Urinary bladder (tissue), 4 donors: Measurements from ENCODE around the gene KCP. TPM values are rescaled to one million over a fixed set of nuclear protein-coding genes. Genes with fewer than 3 reads are reported as not detected.

Experiments
- DNase-seq: peaks from one replicate; pipeline ENCODE4 v3.0.0-alpha.2; 2015; ENCODE audit errors: extremely low spot score
- H3K27ac ChIP-seq: one replicate; pipeline ENCODE4 v1.5.1; 2013; ENCODE audit warnings: low read depth, mild to moderate bottlenecking, moderate library complexity
- H3K36me3 ChIP-seq: one replicate; pipeline ENCODE4 v1.6.1; 2013; ENCODE audit warnings: mild to moderate bottlenecking, moderate library complexity; ENCODE audit not compliant: insufficient read depth
- H3K4me1 ChIP-seq: one replicate; pipeline ENCODE4 v1.6.1; 2013; ENCODE audit warnings: mild to moderate bottlenecking, moderate library complexity; ENCODE audit not compliant: insufficient read depth
- H3K4me3 ChIP-seq: one replicate; pipeline ENCODE4 v1.5.1; 2013; ENCODE audit warnings: low read depth, low read length
- WGBS: extraction: QIAGEN DNeasy Blood & Tissue Kit; methylation state at CpG from one replicate; pipeline ENCODE4 v1.1.7; 2013; 5-methylcytosine and 5-hydroxymethylcytosine counted together
- polyA plus RNA-seq: library from polyadenylated mRNA; stranded (reverse); fragments of 200-250 nt; gene quantifications from one replicate; pipeline ENCODE4 v1.2.3, GENCODE V29; 2013
- total RNA-seq: library from RNA; depleted of rRNA; stranded (reverse); fragments of >200 nt; gene quantifications from one replicate; pipeline ENCODE4 v1.2.3, GENCODE V29; 2014
- donor health status: healthy with polysubstance abuse.
- donor health status: healthy.

Gene KCP
- total and polyA plus RNA-seq, 2 donors: 0.42 to 1.4 TPM

- Histone ChIP-seq H3K36me3 (no peaks in the 10 kb centered on the region), H3K4me3 (no peak overlapping the region), H3K4me1 (no peaks in the 10 kb centered on the region), H3K27ac (no peak overlapping the region)
- WGBS: 91% methylated on average over 4 of the region's 4 CpGs
- DNase-seq: no peak
These were observed 43.3 kb downstream of the KCP start for GRCh38 chr7:128867241-128867640.

- WGBS: 95% methylated on average over 27 of the region's 27 CpGs
- Histone ChIP-seq H3K4me3 (no peak overlapping the region), H3K4me1 (no peaks in the 10 kb centered on the region)
These were observed 44.3 kb downstream of the KCP start for GRCh38 chr7:128865996-128866877.

GRCh38 chr7:128865303-128865702 lies 45.2 kb downstream of the KCP start:
- Histone ChIP-seq H3K4me1 (no peaks in the 10 kb centered on the region), H3K36me3 (no peaks in the 10 kb centered on the region), H3K4me3 (no peak overlapping the region), H3K27ac (no peak overlapping the region)
- DNase-seq: no peak
- WGBS: 93% methylated on average over 12 of the region's 12 CpGs

More at GRCh38 chr7:128865996-128866877, 44.3 kb downstream of the KCP start:
- no peak overlapping the region for H3K27ac ChIP-seq
- H3K36me3 ChIP-seq: no peaks in the 10 kb centered on the region
- no peak for DNase-seq

GRCh38 chr7:128863433-128863989 lies 47.0 kb downstream of the KCP start:
- H3K4me1 ChIP-seq: no peaks in the 10 kb centered on the region
- under 1% methylated on average over 6 of the region's 6 CpGs for WGBS
- no peaks in the 10 kb centered on the region for H3K36me3 ChIP-seq
- H3K4me3 ChIP-seq: peak overlapping the region; percentile 64
- no peak for DNase-seq
- H3K27ac ChIP-seq: no peak overlapping the region

GRCh38 chr7:128862571-128863432 lies 47.7 kb downstream of the KCP start, which contains the start of gene ATP6V1F:
TSS of gene ATP6V1F (plus strand) at chr7:128862856. CDS start at chr7:128862905, 49 bp downstream.
- DNase-seq: peak; percentile 94
- no peaks in the 10 kb centered on the region for H3K4me1 ChIP-seq
- no peaks in the 10 kb centered on the region for H3K36me3 ChIP-seq
- under 1% methylated on average over 65 of the region's 65 CpGs for WGBS
- H3K4me3 ChIP-seq: peak within 1 kb of the TSS; percentile 64
- H3K27ac ChIP-seq: no peak within 1 kb of the TSS

- Histone ChIP-seq H3K4me1 (no peaks in the 10 kb centered on the region), H3K36me3 (no peaks in the 10 kb centered on the region), H3K27ac (no peak overlapping the region), H3K4me3 (no peak overlapping the region)
- WGBS: 71% methylated on average over 15 of the region's 15 CpGs
- no peak for DNase-seq
These were observed 48.4 kb downstream of the KCP start for GRCh38 chr7:128861957-128862570.

GRCh38 chr7:128860158-128861073 lies 50.1 kb downstream of the KCP start:
- DNase-seq: no peak
- no peak overlapping the region for H3K27ac ChIP-seq
- H3K36me3 ChIP-seq: no peaks in the 10 kb centered on the region
- WGBS: 32% methylated on average over 10 of the region's 10 CpGs
- no peak overlapping the region for H3K4me3 ChIP-seq
- no peaks in the 10 kb centered on the region for H3K4me1 ChIP-seq

GRCh38 chr7:128859232-128860157 lies 51.0 kb downstream of the KCP start:
- Histone ChIP-seq H3K4me1 (no peaks in the 10 kb centered on the region), H3K4me3 (no peak overlapping the region), H3K36me3 (no peaks in the 10 kb centered on the region), H3K27ac (no peak overlapping the region)
- 52% methylated on average over 12 of the region's 12 CpGs for WGBS
- DNase-seq: no peak

GRCh38 chr7:128858380-128859231 lies 51.9 kb downstream of the KCP start:
- H3K4me1 ChIP-seq: no peaks in the 10 kb centered on the region

GRCh38 chr7:128856001-128856718 lies 54.3 kb downstream of the KCP start:
- no peak for DNase-seq
- Histone ChIP-seq H3K36me3 (peaks cover 2% of the 10 kb centered on the region), H3K27ac (no peak overlapping the region), H3K4me1 (no peaks in the 10 kb centered on the region), H3K4me3 (no peak overlapping the region)
- 80% methylated on average over 17 of the region's 17 CpGs for WGBS

More at GRCh38 chr7:128858380-128859231, 51.9 kb downstream of the KCP start:
- Histone ChIP-seq H3K36me3 (no peaks in the 10 kb centered on the region), H3K4me3 (no peak overlapping the region), H3K27ac (no peak overlapping the region)
- 57% methylated on average over 18 of the region's 18 CpGs for WGBS
- no peak for DNase-seq
